Mesendoderm (in vitro differentiated cells): ENCODE results near the gene LIX1L.

ENCODE experiments used
- DNase-seq: peaks from one replicate; pipeline ENCODE4 v3.0.0; 2013
- H2AK5ac ChIP-seq: 2 replicates; pipeline ENCODE4 v1.6.1; 2013; ENCODE audit warnings: low read length, inconsistent platforms
- H2BK120ac ChIP-seq: 2 replicates; pipeline ENCODE4 v1.6.1; 2013; ENCODE audit warnings: low read depth, mild to moderate bottlenecking, low read length, moderate library complexity, mixed read lengths
- H2BK15ac ChIP-seq: replicated peaks from 2 replicates; pipeline ENCODE4 v1.6.1; 2013; ENCODE audit warnings: low read depth, mild to moderate bottlenecking, moderate library complexity
- H2BK5ac ChIP-seq: 2 replicates; pipeline ENCODE4 v1.6.1; 2013; ENCODE audit warnings: low read length, inconsistent platforms
- H3K18ac ChIP-seq: 2 replicates; pipeline ENCODE4 v1.6.1; 2013; ENCODE audit warnings: mild to moderate bottlenecking, low read length, mixed read lengths
- H3K23ac ChIP-seq: one replicate; pipeline ENCODE4 v1.6.1; 2013; ENCODE audit warnings: low read length
- H3K27ac ChIP-seq: 2 replicates; pipeline ENCODE4 v1.5.1; 2013; ENCODE audit warnings: low read depth, mild to moderate bottlenecking, inconsistent platforms, low read length, moderate library complexity
- H3K27me3 ChIP-seq: 2 replicates; pipeline ENCODE4 v1.6.1; 2013; ENCODE audit warnings: low read length, control low read depth, mild to moderate bottlenecking, inconsistent platforms; ENCODE audit not compliant: insufficient read depth, poor library complexity
- H3K36me3 ChIP-seq: 2 replicates; pipeline ENCODE4 v1.6.1; 2013; ENCODE audit warnings: low read length, inconsistent platforms; ENCODE audit not compliant: control insufficient read depth, insufficient read depth
- H3K4ac ChIP-seq: one replicate; pipeline ENCODE4 v1.6.1; 2013; ENCODE audit warnings: low read depth, mild to moderate bottlenecking, low read length, moderate library complexity
- H3K4me1 ChIP-seq: 2 replicates; pipeline ENCODE4 v1.6.1; 2013; ENCODE audit warnings: low read depth, low read length, inconsistent platforms; ENCODE audit not compliant: control insufficient read depth
- H3K4me2 ChIP-seq: 2 replicates; pipeline ENCODE4 v1.6.1; 2013; ENCODE audit warnings: low read length
- H3K4me3 ChIP-seq: 2 replicates; pipeline ENCODE4 v1.5.1; 2013; ENCODE audit warnings: mild to moderate bottlenecking, low read length
- H3K56ac ChIP-seq: one replicate; pipeline ENCODE4 v1.6.1; 2013; ENCODE audit warnings: low read length
- H3K79me1 ChIP-seq: 2 replicates; pipeline ENCODE4 v1.6.1; 2013; ENCODE audit warnings: low read length, inconsistent platforms
- H3K79me2 ChIP-seq: 2 replicates; pipeline ENCODE4 v1.6.1; 2013; ENCODE audit warnings: mild to moderate bottlenecking, low read length; ENCODE audit not compliant: control insufficient read depth, insufficient read depth
- H3K9ac ChIP-seq: 2 replicates; pipeline ENCODE4 v1.6.1; 2013; ENCODE audit warnings: low read length, inconsistent platforms
- H4K5ac ChIP-seq: one replicate; pipeline ENCODE4 v1.6.1; 2013; ENCODE audit warnings: low read length
- H4K8ac ChIP-seq: one replicate; pipeline ENCODE4 v1.6.1; 2013; ENCODE audit warnings: low read depth, mild to moderate bottlenecking, control low read depth, low read length, moderate library complexity
- WGBS: extraction: QIAGEN DNeasy Blood & Tissue Kit; methylation state at CpG from one replicate; pipeline ENCODE4 v1.1.7; 2013; ENCODE audit warnings: low lambda C conversion rate, missing lambda C conversion rate; ENCODE audit not compliant: insufficient coverage; ENCODE audit errors: extremely low coverage; 5-methylcytosine and 5-hydroxymethylcytosine counted together

The LIX1L gene

DNA sequence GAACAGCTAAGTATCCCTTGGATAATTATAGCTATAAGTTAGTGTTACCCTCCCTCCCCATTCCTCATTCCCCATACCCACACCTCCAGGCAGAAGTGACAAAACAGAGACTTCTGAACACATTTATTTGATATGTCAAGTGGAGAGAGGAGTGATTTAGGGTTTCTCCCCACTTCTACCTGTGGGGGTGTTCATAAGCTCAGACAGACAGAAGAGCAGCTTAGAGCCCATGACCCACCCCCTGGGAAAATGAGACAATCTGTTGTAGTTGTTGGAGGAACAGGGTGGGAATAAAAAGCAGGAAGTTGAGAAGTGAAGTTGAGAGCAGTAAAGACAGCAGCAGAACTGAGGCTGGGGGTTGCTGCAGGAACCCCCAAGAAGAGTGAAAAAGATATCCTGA lies 1.5 kb upstream of the LIX1L start:
- no peak overlapping the region for H2BK120ac ChIP-seq
- no peak overlapping the region for H3K9ac ChIP-seq
- H3K18ac ChIP-seq, result no peak overlapping the region
- H3K4me1 ChIP-seq, result peaks cover 24% of the 10 kb centered on the region
- peaks cover 9% of the 10 kb centered on the region for H3K27me3 ChIP-seq
- H3K36me3 ChIP-seq, result no peaks in the 10 kb centered on the region
- no peak overlapping the region for H4K5ac ChIP-seq
- no peak for DNase-seq
- H3K56ac ChIP-seq, result no peak overlapping the region
- H2BK15ac ChIP-seq, result no peak overlapping the region
- H3K23ac ChIP-seq, result no peak overlapping the region
- no peak overlapping the region for H3K4ac ChIP-seq
- H3K79me2 ChIP-seq, result no peaks in the 10 kb centered on the region
- H3K79me1 ChIP-seq, result peaks cover 1% of the 10 kb centered on the region
- no peak overlapping the region for H3K27ac ChIP-seq
- H3K4me3 ChIP-seq, result no peak overlapping the region
- H4K8ac ChIP-seq, result no peak overlapping the region
- no peak overlapping the region for H3K4me2 ChIP-seq
- H2BK5ac ChIP-seq, result no peak overlapping the region
- no peak overlapping the region for H2AK5ac ChIP-seq

DNA sequence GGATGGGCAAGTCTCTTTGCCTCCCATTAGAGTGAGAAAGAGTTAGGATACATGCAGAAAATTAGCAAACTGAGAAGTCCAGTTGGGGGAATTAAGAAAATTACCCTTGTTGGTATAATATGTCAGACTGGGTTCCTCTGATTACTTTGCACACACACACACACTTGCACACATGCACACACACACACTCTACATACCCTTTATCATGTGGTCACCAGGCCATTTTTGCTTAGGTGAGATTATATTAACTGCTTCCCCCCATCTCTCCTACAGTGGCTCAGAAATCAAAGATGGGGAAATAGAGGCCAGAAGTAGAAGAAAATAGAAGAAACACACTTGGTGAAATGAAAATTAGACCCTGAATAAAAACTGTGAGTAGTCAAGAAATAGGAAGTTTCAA lies 917 bp upstream of the LIX1L start:
- H4K8ac ChIP-seq, result no peak overlapping the region
- no peak for DNase-seq
- H3K36me3 ChIP-seq, result no peaks in the 10 kb centered on the region
- H3K23ac ChIP-seq, result no peak overlapping the region
- H3K27ac ChIP-seq, result no peak overlapping the region
- H2AK5ac ChIP-seq, result no peak overlapping the region
- no peak overlapping the region for H2BK5ac ChIP-seq
- H3K18ac ChIP-seq, result no peak overlapping the region
- H3K4me1 ChIP-seq, result peaks cover 20% of the 10 kb centered on the region
- no peak overlapping the region for H3K4me3 ChIP-seq
- H3K79me1 ChIP-seq, result peaks cover 1% of the 10 kb centered on the region
- H4K5ac ChIP-seq, result no peak overlapping the region
- H3K27me3 ChIP-seq, result peaks cover 9% of the 10 kb centered on the region
- no peak overlapping the region for H3K4ac ChIP-seq
- H2BK120ac ChIP-seq, result no peak overlapping the region
- H2BK15ac ChIP-seq, result no peak overlapping the region
- no peaks in the 10 kb centered on the region for H3K79me2 ChIP-seq
- H3K56ac ChIP-seq, result no peak overlapping the region
- no peak overlapping the region for H3K9ac ChIP-seq
- H3K4me2 ChIP-seq, result no peak overlapping the region

DNA sequence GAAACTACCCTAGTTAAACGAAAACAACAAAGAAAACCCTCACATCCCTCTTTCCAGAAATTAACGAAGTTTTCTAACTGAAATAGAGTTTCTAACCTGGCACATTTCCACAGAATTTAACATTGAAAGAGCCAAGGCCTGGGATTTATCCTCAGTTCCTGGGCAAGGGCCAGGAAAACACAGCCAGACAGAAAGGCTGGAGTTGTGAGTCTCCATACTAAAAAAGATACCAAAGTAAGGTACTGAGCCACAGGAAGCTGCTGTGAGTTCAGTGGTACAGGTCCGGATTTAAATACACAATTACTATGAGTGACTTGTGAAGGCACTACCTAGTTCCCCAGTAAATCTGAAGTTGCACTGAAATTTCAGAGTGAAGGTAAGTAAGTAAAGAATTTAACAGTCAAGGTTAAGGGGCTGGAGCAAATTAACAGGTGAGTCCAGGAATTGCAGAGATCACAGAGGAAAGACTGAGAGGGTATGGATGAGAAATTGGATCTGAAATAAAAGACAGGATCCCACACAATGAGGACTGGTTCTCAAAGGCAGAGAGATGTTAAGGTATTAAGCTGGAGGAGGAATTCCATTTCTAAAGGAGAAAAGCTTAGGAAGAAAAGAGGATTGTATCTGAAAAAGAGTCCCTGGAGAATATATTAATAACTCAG lies 905 bp downstream of the LIX1L start:
- Histone ChIP-seq H2BK15ac (no peak overlapping the region), H3K9ac (peak overlapping the region; percentile 88), H3K56ac (peak overlapping the region; percentile 84), H3K27me3 (peaks cover 3% of the 10 kb centered on the region), H4K8ac (no peak overlapping the region), H3K23ac (no peak overlapping the region), H2AK5ac (no peak overlapping the region), H3K4me2 (peak overlapping the region; percentile 82), H3K4me3 (peak overlapping the region; percentile 49), H2BK5ac (no peak overlapping the region), H2BK120ac (no peak overlapping the region), H3K4me1 (peaks cover 11% of the 10 kb centered on the region), H3K79me1 (peaks cover 1% of the 10 kb centered on the region), H3K27ac (no peak overlapping the region), H3K18ac (no peak overlapping the region), H3K4ac (no peak overlapping the region), H4K5ac (no peak overlapping the region), H3K79me2 (no peaks in the 10 kb centered on the region), H3K36me3 (no peaks in the 10 kb centered on the region)
- no CpG with 5 or more reads among the region's 3 CpGs for WGBS
- DNase-seq, result no peak

DNA sequence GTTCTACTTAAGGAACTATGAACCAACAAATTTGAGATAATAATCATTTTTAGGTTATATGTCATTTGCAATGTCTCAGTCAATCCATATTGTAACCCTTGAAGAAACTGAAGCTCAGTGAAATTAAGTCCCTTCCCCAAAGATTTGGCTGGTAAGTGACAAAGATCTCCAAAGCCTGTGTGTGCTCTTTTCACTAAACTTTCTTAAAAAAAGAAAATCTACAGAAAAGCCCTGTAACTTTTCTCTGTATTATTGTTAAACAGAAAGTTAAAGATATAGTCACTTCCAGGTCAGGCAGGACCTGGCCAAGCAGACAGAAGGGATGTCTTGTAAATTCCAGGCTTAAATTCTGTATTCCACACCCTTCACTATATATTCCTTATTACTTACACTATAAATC lies 1.5 kb downstream of the LIX1L start:
- H3K9ac ChIP-seq, result no peak overlapping the region
- no peak overlapping the region for H3K4me3 ChIP-seq
- H3K23ac ChIP-seq, result no peak overlapping the region
- no peak overlapping the region for H3K4ac ChIP-seq
- no peak overlapping the region for H4K5ac ChIP-seq
- H2BK120ac ChIP-seq, result no peak overlapping the region
- no peak overlapping the region for H2BK5ac ChIP-seq
- H4K8ac ChIP-seq, result no peak overlapping the region
- no peaks in the 10 kb centered on the region for H3K36me3 ChIP-seq
- H3K4me2 ChIP-seq, result no peak overlapping the region
- no peak overlapping the region for H3K18ac ChIP-seq
- H3K79me2 ChIP-seq, result no peaks in the 10 kb centered on the region
- peaks cover 3% of the 10 kb centered on the region for H3K27me3 ChIP-seq
- H2AK5ac ChIP-seq, result no peak overlapping the region
- H2BK15ac ChIP-seq, result no peak overlapping the region
- H3K27ac ChIP-seq, result no peak overlapping the region
- no peak for DNase-seq
- peaks cover 1% of the 10 kb centered on the region for H3K79me1 ChIP-seq
- H3K4me1 ChIP-seq, result peaks cover 11% of the 10 kb centered on the region
- no peak overlapping the region for H3K56ac ChIP-seq

DNA sequence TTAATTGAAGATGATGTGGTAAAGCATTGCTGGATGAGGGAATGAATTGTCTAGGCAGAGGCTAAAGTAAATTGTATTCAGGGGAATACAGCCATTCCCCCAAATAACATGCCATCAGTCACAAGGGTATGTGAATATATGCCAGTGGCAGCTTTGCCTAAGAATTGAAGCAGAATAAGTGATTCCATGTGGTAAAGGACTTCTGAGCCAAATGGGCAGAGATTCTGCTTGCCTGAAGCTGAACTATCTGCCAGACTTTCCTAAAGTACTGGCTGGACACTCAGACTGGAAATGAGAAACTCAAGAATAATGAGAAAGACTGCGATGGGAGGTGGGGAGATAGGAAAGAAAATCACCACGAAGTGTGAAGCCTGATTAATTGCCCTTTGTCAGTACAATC lies 2.4 kb downstream of the LIX1L start:
- H2AK5ac ChIP-seq, result no peak overlapping the region
- H3K27ac ChIP-seq, result no peak overlapping the region
- H3K4me3 ChIP-seq, result no peak overlapping the region
- H4K5ac ChIP-seq, result no peak overlapping the region
- no peak overlapping the region for H3K23ac ChIP-seq
- H3K4me2 ChIP-seq, result peak overlapping the region; percentile 8
- peaks cover 3% of the 10 kb centered on the region for H3K27me3 ChIP-seq
- no peaks in the 10 kb centered on the region for H3K36me3 ChIP-seq
- no peak overlapping the region for H2BK5ac ChIP-seq
- no peaks in the 10 kb centered on the region for H3K79me2 ChIP-seq
- H3K9ac ChIP-seq, result peak overlapping the region; percentile 13
- WGBS, result no CpG with 5 or more reads among the region's 2 CpGs
- peak overlapping the region; percentile 18 for H3K56ac ChIP-seq
- no peak overlapping the region for H3K4ac ChIP-seq
- no peak overlapping the region for H2BK120ac ChIP-seq
- no peak overlapping the region for H4K8ac ChIP-seq
- no peak overlapping the region for H3K18ac ChIP-seq
- DNase-seq, result no peak
- peaks cover 15% of the 10 kb centered on the region for H3K4me1 ChIP-seq
- H2BK15ac ChIP-seq, result no peak overlapping the region
- peaks cover 1% of the 10 kb centered on the region for H3K79me1 ChIP-seq

DNA sequence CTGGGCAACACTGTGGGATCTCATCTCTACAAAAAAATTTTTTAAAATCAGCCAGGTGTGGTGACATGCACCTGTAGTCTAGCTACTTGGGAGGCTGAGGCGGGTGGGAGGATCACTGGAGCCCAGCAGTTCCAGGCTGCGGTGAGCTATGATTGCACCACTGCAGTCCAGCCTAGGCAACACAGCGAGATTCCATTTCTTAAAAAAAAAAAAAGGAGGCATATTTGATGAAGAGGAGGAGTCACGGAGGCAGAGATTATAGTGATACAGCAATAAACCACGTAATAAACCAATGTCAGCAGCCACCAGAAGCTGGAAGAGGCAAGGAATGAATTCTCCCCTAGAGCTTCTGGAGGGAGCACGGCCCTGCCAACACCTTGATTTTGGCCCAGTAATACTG lies 4.0 kb downstream of the LIX1L start:
- no peak overlapping the region for H2BK120ac ChIP-seq
- H4K5ac ChIP-seq, result no peak overlapping the region
- no peak overlapping the region for H2AK5ac ChIP-seq
- H3K23ac ChIP-seq, result no peak overlapping the region
- no peak for DNase-seq
- H3K9ac ChIP-seq, result no peak overlapping the region
- no peak overlapping the region for H2BK15ac ChIP-seq
- H2BK5ac ChIP-seq, result no peak overlapping the region
- H3K4ac ChIP-seq, result no peak overlapping the region
- H3K27ac ChIP-seq, result no peak overlapping the region
- peaks cover 13% of the 10 kb centered on the region for H3K4me1 ChIP-seq
- H3K27me3 ChIP-seq, result peaks cover 1% of the 10 kb centered on the region
- no peaks in the 10 kb centered on the region for H3K36me3 ChIP-seq
- H3K18ac ChIP-seq, result no peak overlapping the region
- H3K79me1 ChIP-seq, result peaks cover 3% of the 10 kb centered on the region
- no peak overlapping the region for H3K56ac ChIP-seq
- no CpG with 5 or more reads among the region's 6 CpGs for WGBS
- no peak overlapping the region for H3K4me2 ChIP-seq
- H3K4me3 ChIP-seq, result no peak overlapping the region
- H3K79me2 ChIP-seq, result no peaks in the 10 kb centered on the region
- no peak overlapping the region for H4K8ac ChIP-seq
